HG03439 (cell line): ENCODE results near the gene ZNF688.
A peak's percentile ranks its signal among the peaks of the same experiment; 100 is the strongest.

Experiments
- ATAC-seq: cut with Tn5 transposase; IDR thresholded peaks from one replicate; pipeline ENCODE4 v1.9.1; 2021; ENCODE audit warnings: mild to moderate bottlenecking, moderate library complexity; ENCODE audit not compliant: unreplicated experiment

Gene ZNF688

DNA sequence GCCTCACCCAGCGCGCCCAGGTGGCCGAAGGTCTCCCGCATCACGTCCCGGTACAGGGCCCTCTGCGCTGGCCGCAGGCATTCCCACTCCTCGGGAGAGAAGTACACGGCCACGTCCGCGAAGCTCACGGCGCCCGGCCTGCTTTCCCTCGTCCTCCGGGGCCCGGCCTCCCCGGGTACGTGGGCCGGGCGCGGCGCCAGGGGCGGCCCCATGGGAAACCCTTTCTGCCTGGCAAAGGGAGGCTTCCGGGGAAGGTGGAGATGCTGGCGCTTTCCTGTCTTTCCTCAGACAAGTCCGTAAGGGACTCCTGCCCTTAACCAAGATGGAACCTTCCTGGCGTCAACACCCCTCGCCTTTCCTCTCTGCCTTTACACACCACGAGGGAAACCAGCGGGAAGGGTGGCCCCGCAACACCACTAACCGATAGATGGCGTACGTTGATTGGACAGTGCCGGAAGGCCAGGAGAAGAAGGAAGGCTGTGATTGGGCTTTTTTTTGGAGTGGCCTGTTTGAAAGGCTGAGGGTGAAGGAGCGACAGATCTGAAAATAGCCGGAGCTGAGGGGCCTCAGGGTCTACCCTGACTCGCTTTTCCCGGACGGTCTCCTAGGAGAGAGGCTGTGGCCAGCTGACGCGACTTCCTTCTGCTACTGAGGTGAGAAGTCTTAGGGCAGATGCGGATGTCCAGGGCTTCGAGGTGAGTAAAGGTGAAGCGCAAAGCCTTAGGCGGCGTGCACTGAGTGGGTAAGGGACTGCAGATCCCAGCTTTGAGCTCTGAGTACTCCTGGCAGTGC, 14.1 kb upstream of the ZNF688 start, which contains the start of gene ZNF785:
ZNF785 (minus strand) TSS at position 298 of the 792 bp plus-strand sequence; CDS start at position 212, 86 bp downstream.
- peak; percentile 80 for ATAC-seq

DNA sequence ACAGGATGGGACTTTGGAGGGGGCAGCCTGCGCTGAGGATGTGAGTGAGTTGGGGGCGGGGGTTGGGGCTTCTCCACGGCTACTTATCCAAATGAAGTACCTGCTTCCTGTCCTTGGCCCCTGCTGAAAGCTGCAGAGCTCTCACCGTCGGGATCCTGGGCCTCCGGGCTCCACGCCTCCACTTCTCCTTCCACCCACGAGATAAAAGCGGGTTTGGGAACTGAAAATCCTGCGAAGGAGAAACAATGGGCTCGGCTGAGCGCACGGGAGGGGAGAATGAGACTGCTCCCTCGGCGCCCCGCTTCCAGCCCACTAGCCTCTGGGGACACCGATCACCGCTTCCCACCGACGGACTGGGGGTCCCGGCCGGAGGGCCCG, 13.5 kb upstream of the ZNF688 start:
- ATAC-seq: peak; percentile 19

DNA sequence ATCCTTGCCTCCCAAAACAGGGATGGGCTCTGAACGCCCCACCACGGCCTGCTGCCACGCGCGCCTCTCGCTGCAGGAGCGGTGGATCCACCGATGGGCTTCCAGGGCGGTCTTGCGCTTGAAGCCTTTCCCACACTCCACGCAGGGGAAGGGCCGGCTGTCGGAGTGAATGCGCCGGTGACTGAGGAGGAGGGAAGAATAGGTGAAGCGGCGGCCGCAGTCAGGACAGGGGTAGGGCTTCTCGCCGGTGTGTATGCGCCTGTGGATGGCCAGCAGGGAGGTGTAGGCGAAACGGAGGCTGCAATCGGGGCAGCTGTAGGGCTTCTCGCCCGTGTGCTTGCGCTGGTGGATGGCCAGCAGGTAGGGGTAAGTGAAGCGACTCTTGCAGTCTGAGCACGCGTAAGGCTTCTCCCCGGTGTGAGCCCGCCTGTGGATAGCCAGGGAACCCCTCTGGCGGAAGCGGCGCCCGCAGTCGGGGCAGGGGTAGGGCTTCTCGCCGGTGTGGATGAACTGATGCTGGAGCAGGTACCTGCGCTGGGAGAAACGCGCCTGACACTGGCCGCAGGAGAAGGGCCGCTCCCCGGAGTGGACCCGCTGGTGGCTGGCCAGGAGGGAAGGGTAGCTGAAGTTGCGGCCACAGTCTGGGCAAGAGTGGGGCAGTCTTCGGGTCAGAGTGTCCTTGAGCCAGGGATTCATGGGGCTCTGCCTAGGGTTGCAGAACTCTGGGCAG, 11.3 kb upstream of the ZNF688 start:
- ATAC-seq: no peak

DNA sequence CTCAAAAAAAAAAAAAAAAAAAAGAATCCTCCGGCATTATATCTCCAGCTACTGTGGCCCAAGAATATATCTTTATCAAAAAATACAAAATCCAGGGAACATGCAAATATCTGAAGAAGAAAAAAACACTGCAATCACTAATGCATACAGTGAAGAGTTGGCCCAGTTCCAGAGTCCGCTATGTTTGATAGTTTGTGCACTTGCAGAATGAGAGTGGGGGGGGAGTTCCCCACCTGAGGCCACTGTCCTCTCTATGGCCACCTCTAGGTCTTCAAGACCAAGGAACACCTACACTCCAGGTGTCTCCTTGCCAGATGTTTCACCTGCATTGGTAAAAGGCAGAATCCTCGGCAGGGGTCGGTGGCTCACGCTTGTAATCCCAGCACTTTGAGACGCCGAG, 9.9 kb upstream of the ZNF688 start:
- no peak for ATAC-seq

DNA sequence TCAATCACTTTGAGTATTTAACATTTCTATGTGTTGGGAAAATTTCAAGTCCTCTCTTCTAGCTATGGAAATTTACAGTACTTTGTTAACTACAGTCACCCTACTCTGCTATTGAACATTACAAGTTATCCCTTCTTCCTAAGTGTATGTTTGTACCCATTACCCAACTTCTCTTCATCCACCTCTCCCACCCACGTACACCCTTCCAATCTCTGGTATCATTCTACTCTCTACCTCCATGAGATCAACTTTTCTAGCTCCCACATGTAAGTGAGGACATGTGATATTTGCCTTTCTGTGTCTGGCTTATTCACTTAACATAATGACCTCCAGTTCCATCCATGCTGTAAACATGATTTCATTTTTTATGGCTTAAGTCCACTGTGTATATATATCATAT, 3.2 kb upstream of the ZNF688 start:
- no peak for ATAC-seq

DNA sequence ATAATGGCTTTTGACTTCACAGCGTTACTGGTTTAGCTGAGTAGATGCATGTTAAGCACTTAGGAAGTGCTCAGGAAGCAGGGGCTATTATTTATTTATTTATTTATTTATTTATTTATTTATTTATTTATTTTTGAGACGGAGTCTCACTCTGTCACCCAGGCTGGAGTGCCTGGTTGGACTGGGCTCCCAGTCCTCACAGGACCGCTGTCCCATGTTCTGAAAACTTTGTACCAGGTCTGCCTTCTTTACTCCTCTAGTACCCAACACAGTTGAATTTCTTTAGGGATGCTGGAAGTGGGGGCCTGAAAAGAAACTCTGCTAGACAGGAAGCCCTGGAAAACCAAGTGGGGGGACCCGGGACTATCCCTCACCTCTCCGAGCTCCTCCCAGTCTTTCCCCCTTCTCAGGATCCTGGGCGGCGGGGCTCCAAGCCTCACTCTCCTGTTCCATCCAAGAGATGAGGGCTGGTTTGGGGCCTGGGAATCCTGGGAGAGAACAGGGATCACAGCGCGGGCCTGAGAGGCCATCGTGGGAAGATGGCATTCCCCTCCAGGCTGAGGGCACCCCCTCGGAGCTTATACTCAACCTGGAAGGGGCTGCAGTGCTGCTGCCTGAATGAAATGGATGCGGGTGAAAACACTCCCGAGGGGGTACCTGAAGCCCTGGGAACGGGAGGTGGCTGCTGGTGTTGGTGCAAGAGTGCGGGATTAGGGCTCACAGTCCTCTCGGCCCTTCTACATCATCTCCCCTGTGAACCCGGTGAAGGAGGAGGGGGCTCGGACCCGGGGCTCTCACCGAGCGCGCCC, 674 bp downstream of the ZNF688 start:
- no peak for ATAC-seq

DNA sequence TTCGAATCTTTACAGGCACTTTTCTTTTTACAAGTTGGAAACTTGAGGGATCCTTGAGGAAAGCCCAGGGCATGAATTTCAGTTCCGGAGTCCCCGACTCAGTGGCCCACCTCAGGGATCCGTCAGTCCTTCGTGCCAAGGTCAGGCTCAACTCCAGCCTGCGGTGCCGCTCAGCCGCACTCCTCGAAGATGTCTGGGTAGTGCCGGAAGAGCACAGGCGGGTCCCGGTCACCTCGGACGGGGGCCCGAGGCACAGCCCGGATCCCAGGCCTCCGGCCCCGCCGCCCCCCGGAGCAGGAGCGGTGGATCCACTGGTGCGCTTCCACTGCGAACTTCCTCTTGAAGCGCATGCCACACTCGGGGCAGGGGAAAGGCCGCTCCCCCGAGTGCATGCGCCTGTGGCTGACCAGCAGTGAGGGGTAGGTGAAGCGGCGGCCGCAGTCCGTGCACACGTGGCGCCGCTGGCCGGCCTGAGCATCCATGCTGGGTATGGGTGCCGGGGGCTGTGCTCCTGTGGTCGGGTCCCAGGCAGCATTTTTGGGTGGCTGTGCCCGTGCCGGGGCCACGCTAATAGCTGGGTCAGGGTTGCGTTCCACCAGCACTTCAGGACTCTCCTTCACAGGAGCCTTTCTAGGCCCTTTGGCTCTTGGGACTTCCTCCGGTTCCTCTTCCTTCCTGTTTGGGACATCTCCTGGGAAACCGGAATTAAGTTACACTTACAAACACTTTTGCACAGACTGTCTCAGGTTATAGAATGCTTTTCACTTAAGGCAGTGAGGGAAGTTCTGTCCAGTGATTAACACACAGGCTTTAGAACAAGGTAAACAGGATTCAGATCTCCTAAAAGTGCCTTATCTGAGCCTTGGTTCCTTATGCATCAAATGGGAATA, 1.5 kb downstream of the ZNF688 start:
- no peak for ATAC-seq

DNA sequence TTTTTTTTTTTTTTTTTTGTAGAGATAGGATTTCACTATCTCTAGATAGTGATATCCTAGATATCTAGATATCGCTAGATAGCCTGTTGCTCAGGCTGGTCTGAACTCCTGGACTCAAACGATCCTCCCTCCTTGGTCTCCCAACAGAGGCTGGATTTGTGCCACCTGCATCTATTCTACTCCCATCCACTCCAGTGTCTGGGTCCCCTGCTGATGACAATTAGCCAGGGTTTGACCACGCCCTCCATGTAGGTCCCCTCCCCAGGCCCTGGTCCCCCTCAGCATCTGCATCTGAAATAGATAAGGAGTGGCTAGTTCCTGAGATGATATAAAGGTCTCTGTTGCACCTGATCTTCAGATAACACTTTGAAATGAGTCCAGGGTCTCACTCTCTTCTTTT, 2.2 kb downstream of the ZNF688 start:
- no peak for ATAC-seq

DNA sequence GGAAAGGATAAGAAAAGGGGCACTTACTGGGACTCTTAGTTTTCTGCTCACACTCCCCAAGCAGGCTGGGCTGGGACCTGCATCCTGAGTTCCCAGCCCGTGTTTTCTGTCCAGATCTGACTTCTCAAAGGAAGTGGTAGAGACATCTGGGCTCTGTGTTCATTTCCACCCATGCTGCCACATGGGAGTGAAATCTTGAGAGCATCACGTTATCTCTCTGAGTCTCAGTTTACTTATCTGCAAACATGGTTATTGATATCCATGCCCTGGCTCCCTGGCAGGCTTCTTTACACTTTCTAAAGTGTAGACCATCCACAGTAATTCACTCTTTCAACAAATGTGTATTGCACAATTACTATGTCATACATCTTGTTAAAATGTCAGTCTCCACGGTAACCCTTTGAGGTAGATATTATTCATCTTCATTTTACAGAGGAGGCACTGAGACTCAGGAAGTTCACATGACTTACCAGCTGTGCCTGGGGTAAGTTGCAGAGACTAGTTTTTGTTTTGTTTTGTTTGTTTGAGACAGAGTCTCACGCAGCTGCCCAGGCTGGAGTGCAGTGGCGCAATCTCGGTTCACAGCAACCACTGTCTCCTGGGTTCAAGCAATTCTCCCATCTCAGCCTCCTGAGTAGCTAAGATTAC, 3.4 kb downstream of the ZNF688 start:
- no peak for ATAC-seq

DNA sequence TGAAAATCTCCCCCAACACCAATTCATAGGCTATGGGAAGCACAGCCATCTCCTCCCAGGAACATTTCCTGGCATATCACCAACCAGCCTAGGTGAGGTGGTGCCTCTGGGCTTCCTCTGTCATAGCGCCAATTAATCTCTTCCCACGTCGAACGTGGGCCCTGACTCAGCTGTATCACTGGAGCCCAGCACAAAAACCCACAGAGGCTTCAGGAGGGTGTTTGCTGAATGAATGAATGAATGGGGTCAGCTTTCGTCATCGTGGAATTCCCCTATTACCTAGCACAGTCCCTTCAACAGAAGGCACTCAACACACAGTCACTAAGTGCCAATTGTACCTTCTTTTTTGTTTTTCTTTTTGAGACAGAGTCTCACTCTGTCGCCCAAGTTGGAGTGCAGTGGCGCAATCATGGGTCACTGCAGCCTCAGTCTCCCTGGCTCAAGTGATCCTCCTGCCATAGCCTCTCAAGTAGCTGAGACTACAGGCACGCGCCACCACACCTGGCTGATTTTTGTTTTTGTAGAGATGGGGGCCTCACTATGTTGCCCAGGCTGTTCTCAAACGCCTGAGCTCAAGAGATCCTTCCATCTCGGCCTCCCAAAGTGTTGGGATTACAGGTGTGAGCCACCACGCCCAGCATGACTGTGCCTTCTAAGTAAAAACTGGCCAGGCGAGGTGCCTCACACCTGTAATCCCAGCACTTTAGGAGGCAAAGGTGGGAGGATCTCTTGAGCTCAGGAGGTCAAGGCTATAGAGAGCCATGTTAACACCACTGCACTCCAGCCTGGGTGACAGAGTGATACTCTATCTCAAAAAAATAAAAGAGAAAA, 4.1 kb downstream of the ZNF688 start:
- ATAC-seq: no peak

DNA sequence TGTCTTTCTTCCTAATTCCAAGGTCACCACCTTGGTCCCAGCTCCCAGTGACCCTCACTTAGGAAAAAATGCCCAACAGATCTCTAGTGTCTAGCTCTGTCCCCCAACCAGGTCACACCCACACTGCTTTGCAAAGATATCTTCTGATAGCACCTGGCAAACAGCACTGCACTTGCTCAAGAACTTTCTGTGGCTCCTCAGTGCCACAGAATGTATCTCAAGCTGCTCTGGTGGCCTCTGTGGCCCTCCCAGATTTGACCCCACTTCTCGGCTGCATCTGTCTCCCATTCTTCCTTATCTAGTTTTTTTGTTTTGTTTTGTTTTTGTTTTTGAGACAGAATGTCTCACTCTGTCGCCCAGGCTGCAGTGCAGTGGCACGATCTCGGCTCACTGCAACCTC, 5.0 kb downstream of the ZNF688 start:
- no peak for ATAC-seq

DNA sequence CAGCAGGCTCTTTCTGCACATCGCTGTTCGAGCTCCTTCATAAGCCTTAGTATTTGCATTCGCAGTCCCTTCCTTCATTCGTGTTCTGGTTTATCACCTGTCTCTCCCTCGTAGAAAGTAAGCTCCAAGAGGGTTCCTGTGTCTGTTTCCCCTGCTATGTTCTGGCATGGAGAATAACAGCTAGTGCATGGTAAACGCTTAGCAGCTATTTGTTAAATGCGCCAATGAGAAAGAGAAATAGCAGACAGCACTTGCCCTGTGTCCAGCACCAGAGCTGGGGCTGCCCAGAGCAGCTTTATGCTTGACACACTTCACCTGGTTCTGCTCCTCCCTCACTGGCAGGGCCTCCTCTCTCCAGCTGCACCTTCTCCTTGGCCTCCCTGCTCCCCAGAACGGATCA, 5.5 kb downstream of the ZNF688 start:
- ATAC-seq: no peak

DNA sequence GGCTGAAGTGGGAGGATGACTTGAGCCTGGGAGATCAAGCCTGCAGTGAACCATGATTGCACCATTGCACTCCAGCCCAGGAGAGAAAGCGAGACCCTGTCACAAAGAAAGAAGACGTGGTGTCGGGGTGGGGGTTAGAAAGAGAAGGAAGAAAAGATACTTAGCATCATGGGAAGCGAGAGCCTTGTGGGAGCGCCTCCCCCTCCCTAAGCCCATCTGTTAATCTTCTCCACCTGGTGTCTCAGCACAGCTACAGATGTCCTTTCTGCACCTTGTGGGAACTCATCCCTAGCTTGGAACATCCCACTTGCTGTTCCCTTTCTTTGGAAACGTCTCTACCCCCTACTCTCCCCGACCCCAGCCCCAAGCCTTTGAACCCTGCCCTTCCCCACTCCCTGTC, 6.0 kb downstream of the ZNF688 start:
- no peak for ATAC-seq

DNA sequence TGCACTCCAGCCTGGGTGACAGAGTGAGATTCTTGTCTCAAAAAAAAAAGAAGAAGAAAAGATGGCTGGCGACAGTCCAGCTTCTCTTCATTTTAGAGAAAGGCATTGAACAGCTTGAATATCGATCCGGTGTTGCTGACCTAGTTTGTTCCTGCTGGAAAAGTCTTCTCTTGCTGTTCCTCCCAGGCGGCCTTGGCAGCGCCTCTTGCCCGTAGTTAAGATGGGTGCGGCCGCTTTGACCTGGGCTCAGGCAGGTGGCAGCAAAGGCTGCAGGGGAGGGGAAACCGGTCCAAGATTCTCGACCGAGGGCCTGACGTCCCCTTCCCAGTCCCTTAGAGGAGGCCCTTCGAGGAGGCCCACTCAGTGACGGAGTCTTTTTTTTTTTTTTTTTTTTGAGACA, 9.5 kb downstream of the ZNF688 start:
- no peak for ATAC-seq

DNA sequence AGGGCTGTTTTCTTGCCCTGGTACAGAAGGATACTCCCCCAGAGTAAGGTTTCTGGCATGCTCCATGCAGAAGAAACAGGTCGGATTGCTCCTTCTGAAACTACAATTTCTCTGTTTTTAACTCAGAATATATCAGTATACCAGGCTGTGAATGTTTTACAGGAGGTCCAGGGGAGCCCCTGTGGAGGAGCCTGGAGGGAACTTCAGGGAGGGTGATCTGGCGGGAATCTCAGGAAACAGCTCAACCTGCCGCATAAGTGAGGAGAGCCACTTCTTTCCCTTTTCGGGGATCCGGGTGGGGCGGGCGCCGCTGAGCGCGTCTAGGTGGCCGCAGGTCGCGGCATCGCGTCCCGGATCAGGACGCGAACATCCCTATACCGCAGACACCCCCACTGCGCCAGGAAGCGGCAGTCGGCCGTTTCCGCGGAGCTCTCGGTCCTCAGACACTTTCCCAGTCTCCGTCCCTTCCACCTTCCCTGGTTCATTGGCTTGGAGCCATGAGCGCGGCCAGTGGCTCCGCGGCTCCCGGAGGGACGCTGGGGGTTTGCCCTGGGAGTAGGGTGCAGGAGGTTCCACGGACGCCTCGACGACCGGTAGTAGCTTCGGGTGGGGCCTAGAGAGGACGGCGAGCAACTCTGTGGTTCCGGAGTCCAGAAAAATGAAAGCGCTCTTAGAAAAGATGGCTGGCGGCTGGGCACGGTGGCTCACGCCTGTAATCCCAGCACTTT, 10.3 kb downstream of the ZNF688 start:
- no peak for ATAC-seq

DNA sequence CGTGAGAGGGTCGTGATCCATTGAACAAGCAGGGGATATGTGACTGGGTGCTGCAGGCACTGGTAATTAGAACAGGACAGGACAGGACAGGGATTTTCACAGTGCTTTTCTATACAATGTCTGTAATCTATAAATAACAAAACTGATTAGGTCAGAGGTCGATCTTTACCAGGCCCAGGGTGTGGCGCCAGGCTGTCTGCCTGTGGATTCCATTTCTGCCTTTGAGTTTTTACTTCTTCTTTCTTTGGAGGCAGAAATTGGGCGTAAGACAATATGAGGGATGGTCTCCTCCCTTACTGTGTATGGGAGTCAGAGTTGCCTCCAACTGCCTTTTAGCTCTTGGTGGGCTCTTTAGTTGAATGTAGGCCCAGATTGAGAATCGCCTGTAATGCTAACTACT, 11.8 kb downstream of the ZNF688 start:
- no peak for ATAC-seq

DNA sequence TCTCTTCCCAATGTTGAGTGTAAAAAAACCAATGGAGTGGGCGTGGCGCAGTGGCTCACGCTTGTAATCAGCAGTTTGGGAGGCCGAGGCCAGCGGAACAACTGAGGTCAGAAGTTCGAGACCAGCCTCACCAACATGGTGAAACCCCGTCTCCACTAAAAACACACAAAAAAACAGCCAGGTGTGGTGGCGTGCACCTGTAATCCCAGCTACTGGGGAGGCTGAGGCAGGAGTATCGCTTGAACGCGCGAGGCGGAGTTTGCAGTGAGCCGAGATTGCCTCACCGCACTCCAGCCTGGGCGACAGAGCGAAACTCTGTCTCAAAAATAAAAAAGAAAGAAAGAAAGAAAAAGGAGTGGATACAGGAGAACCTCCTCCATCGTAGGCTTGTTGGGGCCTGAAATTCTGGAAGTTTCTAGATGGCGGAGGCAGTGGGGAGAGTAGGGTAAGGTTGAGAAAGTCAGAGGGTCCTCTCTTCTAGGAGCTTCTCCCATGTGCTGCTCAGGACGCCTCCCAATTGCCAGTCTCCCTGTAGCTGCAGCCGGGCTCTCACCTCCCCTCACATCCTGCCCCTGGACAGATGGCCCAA, 12.6 kb downstream of the ZNF688 start:
- no peak for ATAC-seq
